ENCODE results near the gene RPP21. TPM values are rescaled to one million over a fixed set of nuclear protein-coding genes. Genes with fewer than 3 reads are reported as not detected.

The RPP21 gene
- total and polyA plus RNA-seq, 2 donors (not counting 1 experiment from before 2014, with no cell fraction given), result 48.1 to 114 TPM

DNA sequence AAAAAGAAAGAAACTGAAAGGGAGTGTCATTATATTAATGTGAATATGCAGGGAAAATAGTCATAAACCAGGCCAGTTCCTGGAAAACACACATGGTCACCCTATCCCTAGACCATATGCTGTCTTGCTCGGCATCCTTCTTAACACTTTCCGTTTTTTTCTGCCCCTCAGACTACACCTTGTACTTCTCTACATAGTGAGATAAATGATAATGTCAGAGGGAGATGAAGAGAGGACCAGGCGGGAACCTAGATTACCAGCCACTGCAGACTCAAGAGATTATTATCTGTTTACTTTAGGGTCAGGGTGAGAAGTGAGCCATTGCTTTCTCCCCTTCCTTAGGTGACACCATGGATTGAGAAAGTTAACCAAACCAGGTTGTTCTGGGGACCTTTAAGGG lies 3.7 kb upstream of the RPP21 start:
- H3K36me3 ChIP-seq (replicated peaks in 1 of 2; ENCODE audit: control extremely low read depth in 1 of 2, control insufficient read depth in 1 of 2, extremely low read depth in 1 of 2, insufficient read depth in 2 of 2, low read length in 1 of 2), result peaks cover 13 to 54% of the 10 kb centered on the region in 2 experiments
- no peaks in the 10 kb centered on the region for H4K20me1 ChIP-seq (ENCODE audit: control insufficient read depth, insufficient read depth, low read length, poor library complexity, severe bottlenecking)
- ATAC-seq (ENCODE audit: low read depth), result no peak
- Mint-ChIP-seq H3K4me1 (peaks cover 15% of the 10 kb centered on the region), H3K27me3 (no peaks in the 10 kb centered on the region), H3K4me3 (no peak overlapping the region), H3K27ac (no peak overlapping the region), H3K9me3 (ENCODE audit: insufficient read depth) (no peaks in the 10 kb centered on the region)
- ChIA-PET POLR2A (interaction anchor here (0.7 kb wide), 1 partner anchor 12 kb away, joined by 3 read pairs; no protein-coding TSS in a partner anchor), CTCF (no interaction called here)
- TF ChIP-seq, protein P1, sequence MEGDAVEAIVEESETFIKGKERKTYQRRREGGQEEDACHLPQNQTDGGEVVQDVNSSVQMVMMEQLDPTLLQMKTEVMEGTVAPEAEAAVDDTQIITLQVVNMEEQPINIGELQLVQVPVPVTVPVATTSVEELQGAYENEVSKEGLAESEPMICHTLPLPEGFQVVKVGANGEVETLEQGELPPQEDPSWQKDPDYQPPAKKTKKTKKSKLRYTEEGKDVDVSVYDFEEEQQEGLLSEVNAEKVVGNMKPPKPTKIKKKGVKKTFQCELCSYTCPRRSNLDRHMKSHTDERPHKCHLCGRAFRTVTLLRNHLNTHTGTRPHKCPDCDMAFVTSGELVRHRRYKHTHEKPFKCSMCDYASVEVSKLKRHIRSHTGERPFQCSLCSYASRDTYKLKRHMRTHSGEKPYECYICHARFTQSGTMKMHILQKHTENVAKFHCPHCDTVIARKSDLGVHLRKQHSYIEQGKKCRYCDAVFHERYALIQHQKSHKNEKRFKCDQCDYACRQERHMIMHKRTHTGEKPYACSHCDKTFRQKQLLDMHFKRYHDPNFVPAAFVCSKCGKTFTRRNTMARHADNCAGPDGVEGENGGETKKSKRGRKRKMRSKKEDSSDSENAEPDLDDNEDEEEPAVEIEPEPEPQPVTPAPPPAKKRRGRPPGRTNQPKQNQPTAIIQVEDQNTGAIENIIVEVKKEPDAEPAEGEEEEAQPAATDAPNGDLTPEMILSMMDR (IDR thresholded peaks at IDR 0.05), result no peak
- H3K9ac ChIP-seq (ENCODE audit: low read length), result no peak overlapping the region
- no peaks in the 10 kb centered on the region for H3K27me3 ChIP-seq (replicated peaks in 1 of 4; ENCODE audit: control extremely low read depth in 1 of 4, control insufficient read depth in 3 of 4, insufficient read depth in 4 of 4, low read length in 3 of 4)
- no peaks in the 10 kb centered on the region for H3K9me3 ChIP-seq (ENCODE audit: control extremely low read depth in 1 of 3, control insufficient read depth in 2 of 3, insufficient read depth in 1 of 3, low read length in 2 of 3)
- H3K27ac ChIP-seq (ENCODE audit: low read length in 2 of 2), result no peak overlapping the region
- H2AFZ ChIP-seq (ENCODE audit: insufficient read depth, low read depth, low read length, poor library complexity, severe bottlenecking), result no peak overlapping the region
- intact Hi-C loops (cut with micrococcal nuclease), result no loop called here
- no CpG with 5 or more reads among the region's 3 CpGs for WGBS (ENCODE audit: insufficient coverage)
- no peak overlapping the region for H3K4me2 ChIP-seq (replicated peaks; ENCODE audit: low read depth, low read length, poor library complexity, severe bottlenecking)
- H3K4me3 ChIP-seq (ENCODE audit: control extremely low read depth in 1 of 5, extremely low read depth in 1 of 5, insufficient read depth in 1 of 5, low read depth in 2 of 5, low read length in 4 of 5), result no peak overlapping the region
- DNase-seq, result no peak
- peaks cover 7% of the 10 kb centered on the region for H3K79me2 ChIP-seq (ENCODE audit: control insufficient read depth, insufficient read depth, low read length)
- peaks cover 6 to 13% of the 10 kb centered on the region in 2 donors for H3K4me1 ChIP-seq (ENCODE audit: control insufficient read depth in 2 of 2, insufficient read depth in 2 of 2, low read length in 2 of 2)

DNA sequence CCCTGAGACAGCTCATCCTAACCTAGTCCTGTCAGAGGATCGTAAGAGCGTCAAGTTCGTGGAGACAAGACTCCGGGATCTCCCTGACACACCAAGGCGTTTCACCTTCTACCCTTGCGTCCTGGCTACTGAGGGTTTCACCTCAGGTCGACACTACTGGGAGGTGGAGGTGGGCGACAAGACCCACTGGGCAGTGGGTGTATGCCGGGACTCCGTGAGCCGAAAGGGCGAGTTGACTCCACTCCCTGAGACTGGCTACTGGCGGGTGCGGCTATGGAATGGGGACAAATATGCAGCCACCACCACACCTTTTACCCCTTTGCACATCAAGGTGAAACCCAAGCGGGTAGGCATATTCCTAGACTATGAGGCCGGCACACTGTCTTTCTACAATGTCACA lies 3.2 kb upstream of the RPP21 start:
- Histone ChIP-seq H3K36me3 (replicated peaks in 1 of 2; ENCODE audit: control extremely low read depth in 1 of 2, control insufficient read depth in 1 of 2, extremely low read depth in 1 of 2, insufficient read depth in 2 of 2, low read length in 1 of 2) (peaks cover 9 to 54% of the 10 kb centered on the region in 2 experiments), H3K9me3 (ENCODE audit: control extremely low read depth in 1 of 3, control insufficient read depth in 2 of 3, insufficient read depth in 1 of 3, low read length in 2 of 3) (no peaks in the 10 kb centered on the region), H3K4me1 (ENCODE audit: control insufficient read depth in 2 of 2, insufficient read depth in 2 of 2, low read length in 2 of 2) (peaks cover 6 to 13% of the 10 kb centered on the region in 2 donors), H3K4me3 (ENCODE audit: control extremely low read depth in 1 of 5, extremely low read depth in 1 of 5, insufficient read depth in 1 of 5, low read depth in 2 of 5, low read length in 4 of 5) (no peak overlapping the region), H4K20me1 (ENCODE audit: control insufficient read depth, insufficient read depth, low read length, poor library complexity, severe bottlenecking) (no peaks in the 10 kb centered on the region), H3K27me3 (replicated peaks in 1 of 4; ENCODE audit: control extremely low read depth in 1 of 4, control insufficient read depth in 3 of 4, insufficient read depth in 4 of 4, low read length in 3 of 4) (no peaks in the 10 kb centered on the region), H3K79me2 (ENCODE audit: control insufficient read depth, insufficient read depth, low read length) (peaks cover 8% of the 10 kb centered on the region), H3K9ac (ENCODE audit: low read length) (no peak overlapping the region), H2AFZ (ENCODE audit: insufficient read depth, low read depth, low read length, poor library complexity, severe bottlenecking) (no peak overlapping the region), H3K27ac (ENCODE audit: low read length in 2 of 2) (no peak overlapping the region), H3K4me2 (replicated peaks; ENCODE audit: low read depth, low read length, poor library complexity, severe bottlenecking) (no peak overlapping the region)
- Mint-ChIP-seq H3K27me3 (no peaks in the 10 kb centered on the region), H3K27ac (no peak overlapping the region), H3K4me3 (no peak overlapping the region), H3K4me1 (peaks cover 18% of the 10 kb centered on the region), H3K9me3 (ENCODE audit: insufficient read depth) (no peaks in the 10 kb centered on the region)
- ChIA-PET CTCF (interaction anchor here (1.6 kb wide), 1 partner anchor 112 kb away, joined by 3 read pairs; no protein-coding TSS in a partner anchor), POLR2A (no interaction called here)
- TF ChIP-seq, protein P1 (IDR thresholded peaks at IDR 0.05), result no peak
- TF ChIP-seq EZH2 (IDR thresholded peaks at IDR 0.05; ENCODE audit: borderline replicate concordance, insufficient read depth, low read depth, low read length, poor library complexity, severe bottlenecking), result no peak
- intact Hi-C loops (cut with micrococcal nuclease), result no loop called here
- DNase-seq (no peak), ATAC-seq (ENCODE audit: low read depth) (no peak)
- WGBS (ENCODE audit: insufficient coverage), result 97% methylated on average over 16 of the region's 16 CpGs
